Activated CD4-positive, alpha-beta T cell treated with anti-CD3 and anti-CD28 coated beads, Interleukin-2, amount 50 U/mL, for 1 hour (primary cell): Measurements from ENCODE around the gene PLAAT3.
"Not testable (repeated sequence)": the region's sequence is repeated elsewhere in the genome, so short reads cannot be mapped to it uniquely, and the experiment has no call there.

Experiments used
- DNase-seq: peaks from one replicate; pipeline ENCODE4 v3.0.0-alpha.2; 2020

The PLAAT3 gene

GRCh38 chr11:63564784-63565350, 49.4 kb downstream of the PLAAT3 start:
- DNase-seq = no peak

DNA sequence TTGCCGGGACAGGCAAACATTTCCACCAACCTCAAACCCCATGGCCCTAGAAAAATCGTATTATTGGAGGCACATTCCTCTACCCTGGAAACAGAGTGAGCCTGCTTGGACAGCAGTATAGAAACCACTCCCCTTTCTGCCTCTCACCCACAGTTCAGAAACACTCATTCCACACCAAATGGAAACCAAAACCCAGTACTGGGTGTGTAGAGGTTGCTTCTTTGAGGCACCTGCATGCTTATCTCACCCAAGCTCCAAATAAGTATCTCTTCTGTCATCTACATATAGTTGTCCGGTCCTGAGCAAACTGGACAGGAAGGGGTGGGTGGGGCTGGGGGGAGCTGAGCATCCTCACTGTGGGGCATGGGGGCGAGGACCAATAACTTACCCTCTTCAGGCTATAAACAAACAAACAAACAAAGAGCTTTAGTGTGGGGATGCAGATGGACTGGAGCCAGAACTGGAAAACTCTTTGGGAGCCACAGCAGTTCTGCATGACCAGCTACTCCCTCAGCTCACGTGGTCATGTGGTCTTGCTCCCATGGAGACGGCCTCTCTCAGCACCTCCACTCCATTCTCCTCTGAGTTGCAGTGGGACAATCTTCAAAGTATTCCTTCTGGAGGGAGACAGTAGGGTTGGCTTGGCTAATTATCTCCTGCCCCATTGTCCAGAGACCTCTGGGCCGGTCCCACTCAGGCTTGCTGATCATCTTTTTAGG, 50.0 kb downstream of the PLAAT3 start:
- no peak for DNase-seq

DNA sequence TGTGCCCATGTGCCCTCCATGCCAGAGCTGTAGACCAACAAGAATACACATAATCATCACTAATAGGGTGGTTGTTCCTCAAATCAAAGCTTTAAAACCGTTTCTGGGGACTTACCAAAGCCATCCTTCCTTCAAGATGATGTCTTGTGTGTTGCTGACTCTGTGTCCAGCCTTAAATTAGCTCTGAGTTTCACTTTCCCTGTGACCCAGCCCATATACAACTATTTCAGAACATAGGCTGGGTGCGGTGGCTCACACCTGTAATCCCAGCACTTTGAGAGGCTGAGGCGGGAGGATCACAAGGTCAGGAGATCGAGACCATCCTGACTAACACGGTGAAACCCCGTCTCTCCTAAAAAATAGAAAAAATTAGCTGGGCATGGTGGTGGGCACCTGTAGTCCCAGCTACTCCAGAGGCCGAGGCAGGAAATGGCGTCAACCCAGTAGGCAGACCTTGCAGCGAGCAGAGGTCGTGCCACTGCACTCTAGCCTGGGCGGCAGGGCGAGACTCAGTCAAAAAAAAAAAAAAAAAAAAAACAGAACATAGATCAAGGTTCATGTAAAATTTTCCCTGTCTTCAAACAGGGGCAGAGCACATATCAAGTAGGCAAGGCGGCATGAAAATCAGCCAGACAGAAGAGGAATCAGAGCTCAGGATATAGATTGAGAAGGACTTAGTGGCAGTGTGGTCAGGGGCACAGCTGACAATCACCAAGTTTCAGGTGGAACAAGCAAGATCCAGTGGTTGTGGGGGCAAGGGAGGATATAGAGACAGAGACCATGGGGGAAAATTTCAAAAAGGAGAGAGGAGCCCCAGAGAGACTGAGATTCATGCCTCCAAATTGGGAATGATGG, 50.8 kb downstream of the PLAAT3 start, which contains the start of gene PLAAT2:
TSS of gene PLAAT2 (minus strand) at position 179 of the 855 bp plus-strand sequence. CDS start at position 124, 55 bp downstream.
- DNase-seq = no peak

GRCh38 chr11:63560506-63561180, 53.6 kb downstream of the PLAAT3 start:
- peak; percentile 25 for DNase-seq

DNA sequence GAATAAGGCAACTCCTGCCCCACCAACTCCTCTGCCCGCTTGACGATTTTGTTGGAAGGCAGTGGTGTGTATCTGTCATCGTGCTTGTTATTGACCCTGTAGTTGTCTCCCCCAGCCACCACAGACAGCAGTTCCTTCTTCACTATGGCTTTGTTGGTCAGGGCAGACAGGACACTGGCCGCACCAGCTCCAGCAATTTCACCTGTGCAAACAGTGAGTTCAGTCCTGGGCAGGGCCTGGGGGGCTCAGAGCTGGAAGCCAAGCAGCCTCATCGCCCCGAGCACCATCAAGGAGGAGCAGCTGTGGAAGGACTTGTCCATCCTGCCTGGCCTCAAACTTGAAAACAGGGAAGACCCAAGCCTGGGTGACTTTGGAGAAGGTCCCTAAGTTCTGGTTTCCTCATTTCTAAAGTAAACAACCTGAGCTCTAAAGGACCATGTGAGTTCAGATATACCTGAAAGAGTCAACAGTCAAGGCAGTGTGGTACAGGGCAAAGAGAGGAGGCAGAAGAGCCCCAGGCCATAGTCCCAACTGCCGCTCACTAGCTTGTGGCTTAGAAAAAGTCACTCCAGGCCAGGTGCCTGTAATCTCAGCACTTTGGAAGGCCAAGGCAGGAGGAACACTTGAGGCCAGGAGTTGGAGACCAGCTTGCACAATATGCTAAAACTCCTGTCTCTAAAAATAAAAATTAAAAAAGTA, 55.6 kb downstream of the PLAAT3 start:
- no peak for DNase-seq

DNA sequence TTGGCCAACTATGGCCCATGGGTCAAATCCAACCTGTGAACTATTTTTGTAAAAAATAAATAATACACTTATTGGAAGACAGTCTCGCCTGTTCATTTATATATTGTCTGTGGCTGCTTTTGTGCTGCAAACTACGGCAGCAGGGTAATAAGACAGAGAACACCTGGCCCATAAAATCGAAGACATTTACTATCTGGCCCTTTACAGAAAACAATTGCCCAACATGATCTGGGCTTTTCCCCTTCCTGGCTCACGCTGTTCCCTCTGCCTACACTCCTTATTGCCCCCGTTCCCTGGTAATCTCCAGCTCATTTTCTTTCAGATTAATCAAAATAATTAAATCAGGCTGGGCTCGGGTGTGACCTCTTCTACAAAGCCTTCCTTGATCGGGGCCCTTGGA, 56.7 kb downstream of the PLAAT3 start:
- no peak for DNase-seq

GRCh38 chr11:63556404-63557013, 57.7 kb downstream of the PLAAT3 start:
- DNase-seq = no peak

DNA sequence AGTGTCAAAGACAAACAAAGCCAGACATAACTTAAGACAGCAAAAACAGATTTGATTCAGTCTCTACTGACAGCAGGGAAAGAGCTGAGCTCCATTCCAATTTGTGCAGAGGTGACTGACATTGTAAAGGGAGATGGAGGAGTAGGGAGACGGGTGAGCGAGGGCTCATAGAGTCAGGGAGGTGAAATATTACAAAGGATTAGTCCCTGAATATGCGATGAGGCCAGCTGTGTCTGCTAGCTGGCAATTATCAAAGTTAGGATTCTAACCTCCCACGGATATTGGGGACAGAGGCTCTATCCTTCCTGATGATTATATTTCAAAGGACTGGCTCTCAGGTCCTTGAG, 59.4 kb downstream of the PLAAT3 start:
- DNase-seq = no peak

DNA sequence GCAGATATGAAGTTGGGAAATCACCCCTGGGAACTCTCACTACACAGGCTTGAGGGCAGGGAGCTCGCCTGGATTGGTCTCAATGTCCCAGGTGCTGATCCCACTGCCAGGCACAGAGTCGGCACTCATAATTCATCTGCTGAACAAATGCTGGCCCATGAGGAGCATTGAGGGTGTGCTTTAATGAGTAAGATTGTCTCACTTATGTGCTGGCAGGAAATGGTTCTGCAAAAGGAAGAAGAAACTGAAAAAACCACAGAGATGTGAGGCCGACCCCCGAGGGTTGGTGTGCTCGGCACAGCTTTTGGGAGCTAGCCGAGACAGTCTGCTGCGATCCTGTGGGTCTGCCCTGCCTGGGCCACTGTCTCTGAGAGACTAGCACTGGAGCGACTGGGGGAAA, 60.5 kb downstream of the PLAAT3 start:
- peak; percentile 49 for DNase-seq

DNA sequence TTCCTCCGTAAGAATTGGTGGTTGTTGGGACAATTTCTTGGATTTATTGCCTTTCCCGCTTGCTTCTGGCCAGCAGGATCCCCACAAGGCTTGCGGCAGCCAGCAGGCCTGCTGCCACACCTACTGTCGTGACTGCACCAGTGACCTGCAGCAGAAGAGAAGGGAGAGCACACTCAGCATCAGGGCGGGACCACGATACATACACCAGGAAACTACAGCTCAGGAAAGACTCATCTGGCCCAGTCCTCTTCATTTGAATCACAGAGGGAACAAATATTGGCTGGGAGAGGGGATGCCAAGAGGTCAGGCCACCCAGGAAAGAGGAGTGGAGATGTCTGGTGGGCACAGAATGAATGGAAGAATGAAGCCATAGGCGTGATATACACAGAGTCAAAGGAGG, 61.3 kb downstream of the PLAAT3 start:
- no peak for DNase-seq

DNA sequence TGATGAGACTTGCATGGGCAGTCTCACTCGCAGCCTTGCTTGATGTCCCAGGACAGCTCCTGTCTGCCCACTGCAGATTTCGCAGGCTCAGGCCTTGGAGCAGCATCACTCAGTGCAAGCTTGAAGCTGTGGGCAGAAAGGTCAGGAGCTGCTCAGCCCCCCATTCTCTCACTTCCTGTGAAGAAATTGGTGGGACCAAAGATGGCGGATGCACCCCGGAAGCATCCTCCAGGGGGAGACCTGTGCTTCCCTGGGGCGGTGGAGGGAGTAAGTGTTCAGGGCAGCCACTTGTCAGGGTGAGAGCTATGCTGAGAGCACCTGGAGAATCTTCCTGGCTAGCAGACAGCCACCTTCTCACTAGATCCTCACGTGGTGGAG, 62.4 kb downstream of the PLAAT3 start:
- no peak for DNase-seq

GRCh38 chr11:63551091-63551888, 62.9 kb downstream of the PLAAT3 start:
- no peak for DNase-seq

GRCh38 chr11:63550156-63550700, 64.0 kb downstream of the PLAAT3 start:
- DNase-seq = not testable (repeated sequence)

DNA sequence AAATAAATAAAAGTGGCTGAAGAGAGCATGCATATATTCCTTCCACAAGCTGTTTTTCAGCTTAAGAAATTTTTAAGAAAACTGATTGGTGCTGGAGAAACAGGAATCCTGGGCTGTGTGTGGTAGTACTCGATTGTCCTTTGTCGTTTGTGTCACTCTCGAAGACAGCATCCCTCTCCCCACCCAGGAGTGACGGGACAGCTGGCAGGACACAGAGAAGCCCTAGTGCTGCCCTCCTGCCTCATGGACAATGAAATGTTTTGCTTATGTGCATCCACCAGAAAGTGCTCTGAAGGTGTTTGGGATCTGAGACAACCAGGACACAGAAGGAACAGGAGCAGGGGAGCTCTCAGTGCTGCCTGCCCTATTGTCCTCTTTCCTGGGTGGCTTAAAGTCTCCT, 64.8 kb downstream of the PLAAT3 start:
- no peak for DNase-seq

- no peak for DNase-seq
These were observed 66.1 kb downstream of the PLAAT3 start for GRCh38 chr11:63548178-63548577.

DNA sequence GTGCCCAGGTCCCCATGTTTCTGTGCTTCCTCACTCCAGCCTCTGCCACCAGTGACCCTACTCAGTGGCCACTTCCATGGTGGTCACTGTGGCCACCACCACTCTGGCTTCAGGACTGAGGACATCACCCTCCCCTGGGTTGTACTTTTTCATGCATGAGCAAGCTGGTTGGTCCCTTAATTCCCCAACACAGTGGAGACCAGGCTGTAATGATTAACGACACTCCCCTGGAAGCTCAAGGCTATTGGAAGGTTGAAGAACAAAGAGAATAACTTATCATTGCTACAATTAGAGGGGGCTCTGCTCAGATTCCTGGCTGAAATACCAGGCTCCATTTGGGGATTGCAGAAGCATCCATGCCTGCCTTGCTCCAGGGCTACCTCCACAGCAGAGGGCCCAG, 67.2 kb downstream of the PLAAT3 start:
- DNase-seq = no peak

- no peak for DNase-seq
These were observed 70.5 kb downstream of the PLAAT3 start for GRCh38 chr11:63543711-63544110.

DNA sequence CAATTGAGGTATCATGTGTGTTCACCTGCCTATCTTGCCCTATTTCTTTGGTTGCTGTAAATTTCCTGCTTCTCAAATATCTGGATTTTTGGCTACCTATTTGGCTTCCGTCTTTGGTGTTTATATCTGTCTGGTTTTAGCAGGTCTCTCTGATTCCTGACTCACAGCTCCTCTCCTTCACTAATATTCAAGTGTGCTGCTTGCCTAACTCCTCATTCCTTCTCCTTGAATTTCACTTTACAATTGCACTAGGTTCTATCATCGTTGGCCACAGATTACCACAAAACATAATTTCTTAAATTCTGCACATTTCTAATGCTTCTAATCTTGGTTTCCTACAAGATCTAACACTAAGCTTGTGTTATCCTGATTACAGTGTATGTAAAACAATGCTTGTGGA, 71.7 kb downstream of the PLAAT3 start:
- not testable (repeated sequence) for DNase-seq

DNA sequence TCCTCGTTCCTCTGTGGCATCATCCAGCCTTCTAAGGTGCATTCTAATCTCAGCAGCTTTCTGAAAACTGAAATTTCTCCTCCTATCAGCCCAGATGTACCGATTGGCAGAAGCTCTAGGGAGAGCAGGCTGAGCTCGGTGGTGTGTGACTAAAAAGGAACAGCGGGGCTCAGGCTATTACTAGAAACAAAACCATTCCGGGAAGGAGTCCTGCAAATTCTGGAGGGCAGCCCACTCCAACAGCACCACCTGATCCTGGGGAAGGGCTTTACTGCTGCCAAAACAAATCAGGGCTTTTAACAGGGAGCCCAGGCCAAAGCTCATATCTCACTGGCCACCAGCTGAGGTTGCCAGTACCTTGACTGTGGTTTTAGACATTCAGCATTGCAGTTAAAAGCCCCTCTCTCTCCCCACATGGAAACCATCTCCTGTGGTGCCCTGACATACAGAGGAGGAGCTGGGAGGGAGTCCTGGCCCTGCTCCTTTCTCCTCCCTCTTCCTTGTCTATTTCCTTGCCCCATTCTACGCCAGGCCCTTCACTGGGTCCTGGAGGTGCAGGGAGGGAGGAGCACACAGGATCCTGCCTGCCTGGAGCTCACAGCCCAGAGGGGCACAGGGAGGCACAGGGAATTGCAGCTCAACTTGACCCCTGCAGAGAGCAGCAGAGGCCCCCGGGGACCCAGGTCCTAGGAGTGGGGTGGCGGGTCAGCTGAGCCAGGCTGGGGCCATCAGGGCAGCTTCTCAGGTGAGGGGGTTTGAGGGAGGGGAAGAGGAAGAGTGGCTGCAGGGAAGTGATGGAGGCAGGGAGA, 76.7 kb downstream of the PLAAT3 start:
- DNase-seq = no peak

DNA sequence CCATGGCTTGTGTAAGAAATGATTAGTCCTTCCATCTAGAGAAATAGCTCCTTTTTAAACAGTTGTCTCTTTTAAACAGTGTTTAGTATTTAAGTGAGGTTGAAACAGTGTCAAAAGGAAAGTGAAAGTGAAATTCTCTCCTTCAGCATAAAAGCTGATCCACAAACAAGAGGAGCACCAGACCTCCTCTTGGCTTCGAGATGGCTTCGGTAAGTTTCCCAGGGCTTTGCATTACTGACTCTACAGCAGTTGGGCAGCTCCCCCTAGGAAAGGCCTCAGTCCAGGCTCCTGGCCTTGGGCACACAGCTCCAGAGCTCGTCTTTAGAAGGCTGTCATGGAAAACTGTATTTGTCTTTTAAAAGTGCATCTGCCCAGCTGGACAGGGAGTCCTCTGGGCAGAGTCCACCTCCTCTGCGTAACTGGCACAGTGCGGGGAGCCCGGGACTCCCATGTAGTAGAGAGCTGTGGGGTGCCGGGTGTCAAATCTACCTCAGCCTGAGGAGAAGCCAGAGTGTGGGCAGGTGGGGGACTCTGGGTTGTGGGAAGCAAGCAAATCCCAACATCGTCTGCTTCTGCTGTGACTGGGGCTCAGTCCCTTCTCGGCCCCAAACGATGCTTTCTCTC, 77.5 kb downstream of the PLAAT3 start, which contains the start of gene PLAAT4:
TSS of gene PLAAT4 (plus strand) at position 140 of the 624 bp plus-strand sequence. CDS start at position 201, 61 bp downstream.
- DNase-seq = peak; percentile 19
